Activated T-cell treated with anti-CD3 and anti-CD28 coated beads for 4 hours (primary cell): ENCODE results near the gene BTLA.
"Not testable (repeated sequence)": the region's sequence is repeated elsewhere in the genome, so short reads cannot be mapped to it uniquely, and the experiment has no call there.

Experiments used
- DNase-seq: peaks from one replicate; pipeline ENCODE4 v3.0.0-alpha.2; 2020

BTLA gene

DNA sequence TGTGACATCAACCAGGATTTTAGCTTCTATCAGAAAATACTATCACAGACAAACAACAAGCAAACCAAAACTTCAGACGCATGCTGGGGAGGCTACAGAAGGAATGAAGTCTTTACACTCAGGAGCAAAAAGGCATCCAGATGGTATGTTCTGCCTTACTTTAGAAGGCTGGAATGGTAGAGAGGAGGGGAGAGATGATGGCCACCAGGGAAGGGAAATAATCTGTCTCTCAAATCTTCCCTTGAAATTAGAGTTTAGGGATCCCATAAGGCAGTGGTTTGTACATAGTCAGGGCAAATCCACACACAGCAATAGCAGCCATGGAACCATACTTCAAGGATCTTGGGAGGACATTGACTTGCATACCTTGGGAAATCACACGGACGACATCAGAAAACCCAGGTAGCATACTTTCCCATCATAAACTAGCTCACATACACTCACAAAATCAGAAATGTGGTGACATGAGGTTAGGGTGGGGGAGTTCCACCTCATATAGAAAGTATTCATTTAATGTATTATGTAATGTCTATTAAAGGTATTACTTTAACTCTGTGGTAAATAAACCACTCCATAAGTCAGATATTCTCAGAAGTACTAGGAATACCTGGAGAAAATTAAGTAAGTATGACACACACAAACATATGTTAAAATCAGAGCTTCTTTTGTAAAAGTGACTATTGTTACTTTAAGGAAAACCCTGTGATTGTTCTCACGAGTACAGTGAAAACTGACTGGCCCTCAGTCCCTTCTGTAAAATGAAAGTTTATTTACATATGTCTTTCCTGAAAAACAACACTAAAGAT, 9.4 kb downstream of the BTLA start:
- no peak for DNase-seq

DNA sequence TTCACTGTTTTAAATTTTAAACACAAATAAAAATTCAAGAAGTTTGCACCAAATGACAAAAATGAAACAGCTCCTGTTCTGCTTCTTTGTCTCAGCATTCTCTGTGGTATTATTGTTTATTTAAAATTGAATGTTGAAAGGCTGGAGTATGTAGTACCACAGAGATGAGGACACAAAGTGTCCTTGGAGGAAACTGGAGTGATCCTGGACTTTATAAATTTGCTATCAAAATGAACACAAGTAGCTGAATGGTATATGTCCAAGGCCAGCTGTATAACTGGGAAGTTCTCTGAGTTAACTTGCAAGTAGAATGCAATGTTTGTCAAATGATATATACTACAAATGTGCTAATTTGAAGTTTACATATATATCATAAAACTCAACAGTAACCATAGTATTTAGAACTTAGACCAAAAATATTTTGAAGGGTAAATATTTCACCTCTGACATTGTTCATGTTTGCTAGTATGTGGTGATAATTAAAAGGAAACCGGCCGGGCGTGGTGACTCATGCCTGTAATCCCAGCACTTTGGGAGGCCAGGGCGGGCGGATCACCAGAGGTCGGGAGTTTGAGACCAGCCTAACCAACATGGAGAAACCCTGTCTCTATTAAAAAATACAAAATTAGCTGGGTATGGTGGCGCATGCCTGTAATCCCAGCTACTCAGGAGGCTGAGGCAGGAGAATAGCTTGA, 12.3 kb downstream of the BTLA start:
- DNase-seq = no peak

DNA sequence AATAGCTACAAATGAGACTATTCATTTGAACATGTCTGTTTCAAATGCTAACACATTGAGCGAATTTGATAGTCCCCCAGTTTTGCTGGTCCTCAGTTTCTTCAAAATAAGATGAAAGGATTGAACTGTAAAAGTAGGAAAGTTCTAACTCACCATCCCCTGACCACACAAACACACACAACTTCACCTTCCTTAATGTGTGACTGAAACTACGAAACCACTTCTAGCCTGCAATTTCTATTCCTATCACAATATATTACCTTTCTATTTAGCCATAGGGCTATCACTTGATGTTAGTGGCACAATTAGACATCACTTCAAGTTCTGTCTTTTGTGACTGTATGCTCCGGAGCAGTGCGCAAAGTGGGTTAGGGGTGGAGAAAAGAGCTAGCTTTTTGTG, 14.9 kb downstream of the BTLA start:
- DNase-seq = no peak

DNA sequence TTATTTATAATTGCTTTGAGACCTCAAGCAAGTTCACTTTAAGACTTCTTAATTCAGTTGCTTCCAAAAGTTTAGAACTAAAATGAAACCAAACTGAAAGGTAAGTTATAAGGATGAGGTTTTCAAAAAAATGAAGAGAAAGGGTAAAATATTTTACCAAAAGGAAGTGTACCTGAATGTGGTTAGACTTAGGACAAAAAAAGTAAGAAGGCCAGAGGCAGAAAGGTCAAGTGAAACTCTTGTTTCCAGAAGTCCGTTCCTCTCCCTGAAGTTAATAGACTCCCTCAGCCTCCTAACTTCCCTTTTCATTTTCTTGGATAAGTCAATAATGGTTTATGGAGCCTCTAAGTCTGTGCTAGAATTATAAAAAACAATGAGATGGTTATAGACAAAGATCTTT, 16.6 kb downstream of the BTLA start:
- DNase-seq = no peak

DNA sequence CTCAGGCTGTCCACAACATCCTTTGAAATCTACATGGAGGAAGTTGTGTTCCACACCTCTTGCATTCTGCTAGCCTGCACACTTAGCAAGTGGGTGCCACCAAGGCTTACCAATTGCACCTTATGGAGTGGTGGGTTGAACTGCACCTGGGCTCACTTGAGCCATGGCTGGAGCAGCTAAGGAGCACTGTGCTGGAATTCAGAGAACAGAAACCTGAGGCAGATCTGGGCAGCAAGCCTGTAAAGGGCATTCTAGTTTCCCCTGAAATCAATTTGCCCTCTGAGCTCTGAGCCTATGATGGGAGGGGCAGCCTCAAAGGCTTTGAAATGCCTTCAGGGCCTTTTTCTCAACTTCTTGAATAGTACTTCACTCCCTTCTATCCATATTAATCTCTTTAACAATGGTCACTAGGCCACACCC, 18.0 kb downstream of the BTLA start:
- DNase-seq = no peak

DNA sequence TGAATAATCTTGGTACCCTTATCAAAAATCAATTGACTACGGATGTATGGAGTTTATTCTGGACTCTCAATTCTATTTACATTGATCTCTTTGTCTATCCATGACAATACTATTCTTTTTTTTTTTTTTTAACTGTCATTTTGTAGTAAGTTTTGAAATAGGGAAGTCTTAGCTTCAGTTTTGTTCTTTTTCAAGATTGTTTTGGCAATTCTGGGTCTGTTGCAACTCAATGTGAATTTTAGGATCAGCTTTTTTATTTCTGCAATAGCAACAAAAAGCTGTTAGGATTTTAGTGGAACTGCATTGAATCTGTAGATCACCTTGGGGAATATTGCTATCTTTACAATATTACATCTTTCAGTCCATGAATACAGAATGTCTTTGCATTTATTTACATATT, 21.4 kb downstream of the BTLA start:
- DNase-seq = no peak

DNA sequence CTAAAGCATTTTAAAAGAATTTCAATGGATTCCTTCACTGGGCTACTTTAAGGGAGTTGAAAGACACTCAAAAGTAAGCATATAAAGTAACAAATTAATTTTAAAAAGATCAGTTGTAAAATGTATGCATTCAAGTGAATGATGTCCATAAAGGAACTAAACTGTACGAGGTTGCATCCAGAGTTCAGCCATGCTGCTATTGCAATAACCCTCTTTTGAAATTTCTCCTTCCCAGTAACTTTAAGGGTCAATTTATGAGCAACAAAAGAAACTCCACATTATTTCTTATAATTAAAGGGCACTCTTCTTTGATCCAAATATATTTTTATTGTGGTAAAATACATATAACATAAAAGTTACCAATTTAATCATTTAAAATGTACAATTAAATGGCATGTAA, 22.9 kb downstream of the BTLA start:
- no peak for DNase-seq

DNA sequence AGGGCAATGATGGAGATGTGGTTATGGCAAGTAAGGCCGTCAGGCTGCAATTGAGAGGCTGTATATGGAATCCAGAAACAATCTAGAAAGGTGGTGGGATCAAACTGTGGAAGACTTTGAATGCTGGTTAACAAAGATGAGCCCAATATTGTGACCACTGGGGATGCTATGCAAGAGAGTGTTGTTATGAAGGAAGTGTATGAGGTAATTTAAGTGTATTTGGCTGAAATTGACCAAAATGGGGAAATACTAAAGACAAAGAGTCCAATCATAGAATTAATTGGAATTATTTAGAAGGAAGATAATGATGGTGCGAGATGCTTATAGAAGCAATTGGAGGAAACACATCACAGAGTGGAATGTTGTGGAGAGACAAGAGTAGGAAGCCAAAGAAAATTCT, 24.5 kb downstream of the BTLA start:
- no peak for DNase-seq

DNA sequence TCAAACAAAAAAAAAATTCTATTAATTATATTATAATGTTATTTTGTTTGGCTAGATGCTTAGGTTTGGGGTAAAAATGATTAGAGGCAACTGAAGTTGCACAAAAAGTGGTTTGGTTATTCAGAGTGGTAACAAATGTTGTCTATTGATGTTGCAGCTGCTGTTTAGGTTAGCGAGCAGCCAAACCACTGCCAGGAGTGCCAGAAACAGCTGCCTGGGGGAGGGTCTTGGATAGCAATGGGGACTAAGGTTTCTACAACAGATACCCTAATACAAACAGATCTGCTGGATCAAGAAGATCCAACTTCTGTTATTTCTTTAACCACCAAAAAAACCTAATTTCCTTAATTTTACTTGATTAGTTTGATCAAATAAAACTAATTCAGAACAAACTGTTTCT, 26.6 kb downstream of the BTLA start:
- DNase-seq = no peak

DNA sequence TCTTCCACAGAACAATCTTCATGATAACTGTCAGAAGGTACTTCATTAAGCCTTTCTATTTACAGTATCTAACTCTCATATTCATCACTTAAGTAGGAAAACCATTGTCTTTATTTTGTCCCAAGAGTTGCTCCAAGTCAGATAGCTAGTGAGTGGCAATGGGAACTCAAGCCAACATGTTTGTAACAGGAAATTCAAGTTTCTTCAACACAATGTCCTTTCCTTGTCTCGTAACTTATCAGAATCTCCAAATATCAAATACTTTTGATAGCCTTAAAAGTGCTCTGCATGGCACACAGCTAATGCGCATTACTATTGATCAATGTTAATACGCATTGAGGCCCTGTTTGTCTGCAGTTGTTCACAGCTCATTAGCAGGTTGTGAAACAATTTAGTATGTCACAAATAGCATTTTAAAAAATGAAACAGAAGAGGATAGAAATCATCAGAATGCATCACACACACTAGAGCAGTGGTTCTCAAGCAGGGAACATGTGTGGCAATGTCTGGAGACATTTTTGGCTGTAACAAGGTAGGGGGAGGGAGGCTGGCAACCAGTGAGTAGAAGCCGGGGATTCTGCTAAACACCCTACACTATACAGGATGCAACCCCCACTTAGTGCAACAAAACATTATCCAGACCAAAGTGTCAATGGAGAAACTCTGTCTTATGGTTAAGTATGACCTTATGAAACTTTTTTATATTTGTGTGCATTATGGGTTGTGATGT, 27.5 kb downstream of the BTLA start:
- no peak for DNase-seq

DNA sequence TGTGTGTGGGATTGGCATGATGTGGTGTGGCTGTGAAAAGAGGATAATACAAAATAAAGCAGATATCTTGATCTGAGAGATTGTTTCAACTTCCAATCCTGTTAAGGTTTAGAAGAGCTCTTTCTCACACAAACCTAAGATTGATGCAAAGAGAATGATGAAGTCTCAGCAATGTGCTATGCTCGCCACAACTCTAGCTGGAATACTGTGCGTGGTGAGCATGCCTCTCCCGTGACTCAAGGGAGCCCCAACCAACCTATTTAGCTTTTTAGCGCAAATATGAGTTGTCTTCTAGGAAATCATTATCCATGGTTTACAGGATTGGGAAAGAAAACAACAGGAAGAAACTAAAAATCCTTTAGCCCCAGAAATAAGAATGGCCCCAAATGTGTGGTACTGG, 28.5 kb downstream of the BTLA start:
- DNase-seq = no peak

DNA sequence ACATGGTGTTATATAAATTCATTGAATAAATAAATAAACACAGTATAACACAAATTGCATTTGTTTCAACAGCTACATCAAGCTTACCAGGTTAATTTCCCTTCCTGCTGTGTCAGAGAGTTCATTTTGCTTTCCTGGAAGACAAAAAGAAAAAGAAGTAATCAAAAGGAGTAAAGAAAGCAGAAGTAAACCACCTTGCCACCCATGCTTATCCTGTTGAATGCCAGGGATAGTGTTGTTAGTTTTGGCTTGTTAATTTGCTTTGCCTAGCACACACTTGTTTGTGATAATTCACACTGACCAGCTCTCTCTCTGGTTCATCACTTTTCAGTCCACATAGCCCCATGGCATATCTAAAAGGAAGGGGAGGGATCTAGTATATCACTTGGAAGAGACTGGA, 29.6 kb downstream of the BTLA start:
- no peak for DNase-seq

DNA sequence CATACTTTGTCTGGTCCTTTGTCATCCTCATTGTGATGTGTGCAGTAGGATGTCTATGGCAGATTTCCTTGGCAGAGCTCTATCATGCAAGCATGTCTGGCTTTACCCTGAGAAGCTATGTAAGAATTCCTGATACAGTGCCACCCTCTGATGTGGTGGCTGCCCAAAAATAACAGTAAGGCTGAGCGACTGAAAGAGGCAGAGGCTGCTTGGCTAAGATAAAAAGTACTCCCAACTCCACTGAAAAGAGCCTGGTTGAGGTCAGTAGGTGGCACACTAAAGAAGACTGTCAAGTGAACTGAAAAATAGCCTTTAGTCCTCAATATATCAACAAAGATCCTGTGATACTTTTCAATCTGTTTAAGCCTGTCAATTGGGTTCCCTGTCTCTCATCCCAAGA, 31.7 kb downstream of the BTLA start:
- no peak for DNase-seq

DNA sequence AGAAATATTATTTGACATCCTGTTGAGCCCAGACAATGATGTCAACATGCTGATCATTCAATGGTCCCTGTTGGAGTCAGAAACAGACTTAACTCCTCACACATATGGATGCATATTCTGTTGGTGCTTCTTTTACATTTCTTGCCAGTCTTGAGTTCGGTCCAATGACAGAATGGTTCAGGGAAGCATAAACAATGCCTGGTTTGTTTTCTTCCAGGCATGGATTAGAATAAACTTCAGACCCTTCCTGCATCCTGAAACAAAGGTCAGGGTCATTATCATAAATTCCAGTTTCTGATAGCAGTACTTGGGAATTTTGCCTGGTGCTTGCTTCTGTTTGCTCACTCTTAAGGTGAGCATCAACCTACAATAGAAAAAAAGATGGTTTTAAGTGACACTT, 33.3 kb downstream of the BTLA start:
- DNase-seq = no peak

DNA sequence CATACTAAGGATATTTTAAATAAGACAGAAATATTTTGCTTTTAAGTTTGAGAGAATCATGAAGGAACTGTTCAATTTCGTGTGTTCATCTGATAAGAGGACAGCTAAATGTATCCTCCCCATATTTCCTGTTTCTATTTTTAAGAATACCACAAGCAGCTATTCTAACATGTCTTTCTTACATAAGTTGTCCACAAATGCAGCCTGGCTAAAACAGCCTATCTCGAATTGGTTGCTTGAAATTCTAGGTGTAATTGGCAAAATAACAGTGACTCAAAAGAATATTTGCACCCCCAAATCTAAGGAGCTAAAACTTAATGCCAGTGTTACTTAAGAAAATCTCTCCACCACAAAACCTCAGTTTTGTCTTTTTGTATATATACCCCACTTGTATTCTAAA, 35.0 kb downstream of the BTLA start:
- DNase-seq = no peak

DNA sequence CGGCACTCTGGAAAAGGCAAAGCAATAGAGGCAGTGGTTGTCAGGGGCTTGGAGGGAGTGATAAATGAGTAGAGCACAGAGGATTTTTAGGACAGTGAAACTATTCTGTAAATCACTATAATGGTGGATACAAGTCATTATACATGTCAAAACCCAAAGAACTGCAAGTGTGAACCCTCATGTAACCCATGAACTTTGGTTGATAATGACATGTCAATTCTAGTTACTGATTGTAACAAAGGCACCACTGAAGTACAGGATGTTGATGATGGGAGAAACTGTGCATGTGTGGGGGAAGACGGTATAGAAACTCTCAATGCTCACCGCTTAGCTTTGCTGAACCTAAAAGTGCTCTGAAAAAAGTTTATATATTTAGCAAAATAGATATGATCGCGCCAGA, 36.0 kb downstream of the BTLA start:
- DNase-seq = no peak

DNA sequence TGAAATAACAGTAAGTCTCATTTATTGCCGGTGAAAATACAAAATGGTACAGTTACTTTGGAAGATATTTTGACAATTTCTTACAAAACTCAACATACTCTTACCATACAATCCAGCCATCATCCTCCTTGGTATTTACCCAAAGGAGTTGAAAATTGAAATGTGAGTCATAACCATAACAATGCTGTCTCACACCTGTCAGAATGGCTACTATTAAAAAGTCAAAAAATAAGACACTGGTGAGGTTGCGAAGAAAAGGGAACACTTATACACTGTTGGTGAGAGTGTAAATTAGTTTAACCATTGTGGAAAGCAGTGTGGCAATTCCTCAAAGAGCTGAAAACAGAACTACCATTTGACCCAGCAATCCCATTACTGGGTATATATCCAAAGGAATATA, 37.5 kb downstream of the BTLA start:
- not testable (repeated sequence) for DNase-seq

DNA sequence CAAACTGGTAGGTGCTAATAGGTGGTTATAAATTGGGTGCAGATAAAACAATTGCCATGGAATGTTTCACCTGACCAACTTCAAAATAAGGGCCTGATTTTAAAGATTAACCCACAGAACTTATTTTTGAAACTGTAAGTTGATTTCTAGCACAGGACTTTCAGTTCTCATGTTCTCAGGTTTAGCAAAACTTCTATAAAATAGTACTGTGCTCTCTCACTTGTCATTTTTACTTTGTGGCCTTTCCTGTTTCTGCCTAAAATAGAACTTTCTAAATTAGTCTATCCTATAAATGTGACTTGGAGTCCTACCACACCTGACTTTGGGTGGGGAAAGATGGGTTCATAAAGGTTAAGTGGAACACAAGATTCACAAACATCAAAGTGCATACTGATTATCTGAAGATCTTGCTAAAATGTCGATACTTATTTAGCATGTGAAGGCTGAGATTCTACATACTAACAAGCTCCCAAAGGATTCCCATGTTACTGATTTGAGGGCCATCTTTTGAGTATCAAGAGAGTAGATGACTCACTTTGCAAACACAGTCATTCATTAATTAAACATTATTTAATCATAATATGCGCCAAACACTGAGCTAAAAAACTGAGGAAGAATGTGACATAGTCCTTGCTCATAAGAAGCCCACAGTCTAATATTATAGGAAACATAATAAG, 38.6 kb downstream of the BTLA start:
- no peak for DNase-seq

DNA sequence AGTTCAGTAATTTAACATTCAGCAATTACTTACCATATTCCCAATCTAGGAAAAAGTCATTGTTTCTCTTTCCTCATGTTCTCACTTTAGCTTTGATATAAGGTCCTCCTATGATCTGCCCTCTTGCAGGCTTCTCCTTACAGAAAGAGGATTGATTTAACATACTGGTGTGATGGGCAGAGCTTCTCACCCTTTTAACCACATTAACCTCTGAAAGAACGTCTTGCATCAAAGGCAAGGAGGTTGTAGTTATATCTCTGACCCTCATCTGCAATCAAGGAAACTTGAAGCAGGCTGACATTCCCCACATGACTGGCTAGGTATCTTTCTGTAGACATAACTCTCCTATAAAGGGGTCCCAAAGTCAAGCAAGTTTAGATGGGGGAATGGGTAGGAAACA, 39.5 kb downstream of the BTLA start:
- DNase-seq = no peak

DNA sequence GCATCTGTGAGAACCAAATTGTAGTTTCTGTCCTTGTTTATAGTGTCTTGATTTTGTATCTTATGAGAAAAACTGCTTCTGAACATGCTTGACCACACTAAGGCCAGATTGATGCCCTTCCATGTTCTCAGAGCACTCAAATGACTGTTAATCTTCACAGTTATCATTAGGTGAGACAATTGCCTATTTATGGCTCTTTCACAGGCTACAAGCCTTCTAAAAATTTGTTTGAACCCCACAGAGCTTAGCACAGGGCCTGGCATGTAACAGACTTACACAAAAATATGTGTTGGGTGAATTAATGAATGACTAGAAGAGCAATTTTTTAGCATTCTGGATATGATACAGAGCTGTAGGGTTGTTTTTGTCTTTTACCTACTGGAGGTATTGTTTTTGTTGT, 43.1 kb downstream of the BTLA start:
- no peak for DNase-seq

DNA sequence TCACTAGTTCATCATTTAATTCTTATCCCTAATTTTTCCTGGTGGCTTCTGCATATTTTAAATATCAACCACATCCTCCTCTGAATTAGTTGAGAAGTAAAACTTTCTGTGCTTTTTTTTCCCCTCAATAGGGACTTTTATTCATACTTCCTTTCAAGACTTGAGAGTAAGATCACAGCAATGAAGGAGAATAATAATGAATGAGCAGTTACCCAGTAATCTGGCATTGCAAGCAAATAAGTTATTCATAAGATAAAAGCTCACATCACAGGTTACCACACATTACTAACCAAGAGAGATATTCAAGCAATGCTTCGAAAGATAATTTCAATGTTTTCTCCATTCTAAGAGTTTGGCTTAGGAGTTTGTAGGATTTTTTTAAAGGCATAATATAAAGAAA, 50.3 kb downstream of the BTLA start:
- DNase-seq = no peak

DNA sequence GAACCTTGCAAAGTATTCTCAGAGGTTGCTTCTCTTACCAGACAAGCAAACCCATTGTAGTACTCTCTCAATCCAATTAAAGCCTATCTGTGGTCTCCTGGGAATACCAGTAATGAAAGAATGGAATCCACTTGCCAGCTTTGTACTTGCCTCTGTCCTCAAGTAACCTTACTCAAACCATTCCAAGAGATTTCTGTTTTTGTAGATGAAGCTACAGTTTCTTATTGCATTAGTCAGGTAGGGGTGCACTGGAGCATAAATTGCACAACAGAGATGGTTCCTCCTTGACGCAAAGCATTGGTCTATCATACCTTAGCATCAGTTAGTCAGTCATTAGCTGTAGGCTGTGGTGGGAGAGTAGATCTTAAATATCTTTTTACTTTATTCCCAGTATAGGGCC, 52.9 kb downstream of the BTLA start:
- no peak for DNase-seq

DNA sequence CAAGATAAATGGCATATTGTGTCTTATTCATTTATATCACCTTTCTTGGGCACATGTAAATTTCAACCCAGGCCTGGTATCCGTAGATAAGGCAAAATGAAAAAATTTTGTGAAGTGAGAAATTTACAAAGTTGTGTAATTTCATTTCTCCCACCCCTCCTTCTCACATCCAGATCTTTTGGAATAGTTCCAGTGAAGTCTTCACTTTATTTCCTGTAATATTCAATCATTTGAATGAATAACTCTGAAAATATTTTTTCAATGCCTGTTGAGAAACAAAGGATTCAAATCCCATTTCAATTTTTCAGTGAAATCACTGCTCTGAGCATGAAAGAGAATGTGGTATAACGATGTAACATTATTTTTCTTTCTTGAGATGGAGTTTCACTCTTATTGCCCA, 53.4 kb downstream of the BTLA start:
- no peak for DNase-seq
